Osteoblast (primary cell): ENCODE data around the gene MYBPC3. TPM values are rescaled to one million over a fixed set of nuclear protein-coding genes. Genes with fewer than 3 reads are reported as not detected.
A peak's percentile ranks its signal among the peaks of the same experiment; 100 is the strongest.

Source experiments
- DNase-seq: peaks from one replicate; pipeline ENCODE4 v3.0.0; 2011; ENCODE audit warnings: low spot score, mixed read lengths; ENCODE audit not compliant: insufficient read length; ENCODE audit errors: missing footprints
- H2AFZ ChIP-seq: 2 replicates; pipeline ENCODE4 v1.6.0; 2011; ENCODE audit warnings: mild to moderate bottlenecking, low read length
- H3K27ac ChIP-seq: 2 replicates; pipeline ENCODE4 v1.5.1; 2011; ENCODE audit warnings: mild to moderate bottlenecking, low read depth, low read length, moderate library complexity
- H3K27me3 ChIP-seq: 2 replicates; pipeline ENCODE4 v1.6.0; 2012; ENCODE audit warnings: mild to moderate bottlenecking, control low read depth, inconsistent platforms, low read length, moderate library complexity; ENCODE audit not compliant: insufficient read depth
- H3K36me3 ChIP-seq: 2 replicates; pipeline ENCODE4 v1.5.1; 2011; ENCODE audit warnings: mild to moderate bottlenecking, low read length, control low read depth, moderate library complexity; ENCODE audit not compliant: insufficient read depth
- H3K4me1 ChIP-seq: 2 replicates; pipeline ENCODE4 v1.5.1; 2011; ENCODE audit warnings: mild to moderate bottlenecking, low read length, control low read depth, moderate library complexity; ENCODE audit not compliant: insufficient read depth
- H3K4me2 ChIP-seq: 2 replicates; pipeline ENCODE4 v1.6.0; 2011; ENCODE audit warnings: mild to moderate bottlenecking, low read length; ENCODE audit not compliant: insufficient read depth
- H3K4me3 ChIP-seq: fragments of 200-600 bp; sonication (generic); 3 replicates; pipeline ENCODE4 v1.5.1; 2012; ENCODE audit warnings: mild to moderate bottlenecking, low read length, inconsistent platforms; ENCODE audit not compliant: insufficient read depth
- H3K79me2 ChIP-seq: 2 replicates; pipeline ENCODE4 v1.6.0; 2012; ENCODE audit warnings: mild to moderate bottlenecking, low read length, control low read depth, inconsistent platforms; ENCODE audit not compliant: insufficient read depth
- H3K9me3 ChIP-seq: 2 replicates; pipeline ENCODE4 v1.5.1; 2011; ENCODE audit warnings: low read depth, low read length, control low read depth
- H4K20me1 ChIP-seq: 2 replicates; pipeline ENCODE4 v1.6.0; 2012; ENCODE audit warnings: mild to moderate bottlenecking, low read length, control low read depth; ENCODE audit not compliant: insufficient read depth
- CTCF ChIP-seq: IDR thresholded peaks from 2 replicates; pipeline ENCODE4 v1.5.1; 2011; ENCODE audit warnings: mild to moderate bottlenecking, low read depth, low read length, moderate library complexity; ENCODE audit errors: extremely low read depth
- total RNA-seq: library from RNA; depleted of rRNA; stranded (reverse); fragments of >200 nt; gene quantifications from 2 replicates; pipeline ENCODE4 v1.2.3, GENCODE V29; 2012

MYBPC3 gene
- total RNA-seq, 1 donor, result not detected

GRCh38 chr11:47394322-47395222, 42.1 kb upstream of the MYBPC3 start:
- no peak for TF ChIP-seq CTCF
- peaks cover 10% of the 10 kb centered on the region for H3K4me1 ChIP-seq
- no peaks in the 10 kb centered on the region for H3K27me3 ChIP-seq
- peak overlapping the region; percentile 85 for H3K27ac ChIP-seq
- no peaks in the 10 kb centered on the region for H3K36me3 ChIP-seq
- no peaks in the 10 kb centered on the region for H4K20me1 ChIP-seq
- H3K4me2 ChIP-seq, result peak overlapping the region; percentile 32
- H3K9me3 ChIP-seq, result no peaks in the 10 kb centered on the region
- H3K79me2 ChIP-seq, result no peaks in the 10 kb centered on the region
- peak overlapping the region; percentile 80 for H2AFZ ChIP-seq
- peak; percentile 96 for DNase-seq
- H3K4me3 ChIP-seq, result no peak overlapping the region

GRCh38 chr11:47394050-47394321, 41.5 kb upstream of the MYBPC3 start:
- H3K4me1 ChIP-seq, result peaks cover 9% of the 10 kb centered on the region
- no peaks in the 10 kb centered on the region for H3K27me3 ChIP-seq
- peak overlapping the region; percentile 88 for H2AFZ ChIP-seq
- H4K20me1 ChIP-seq, result no peaks in the 10 kb centered on the region
- TF ChIP-seq CTCF, result no peak
- peak; percentile 72 for DNase-seq
- no peaks in the 10 kb centered on the region for H3K9me3 ChIP-seq
- no peak overlapping the region for H3K4me2 ChIP-seq
- no peak overlapping the region for H3K4me3 ChIP-seq
- no peaks in the 10 kb centered on the region for H3K79me2 ChIP-seq
- peak overlapping the region; percentile 85 for H3K27ac ChIP-seq
- H3K36me3 ChIP-seq, result no peaks in the 10 kb centered on the region

- H3K27me3 ChIP-seq, result no peaks in the 10 kb centered on the region
- H3K9me3 ChIP-seq, result no peaks in the 10 kb centered on the region
- peak overlapping the region; percentile 85 for H3K27ac ChIP-seq
- peak; percentile 97 for DNase-seq
- H3K36me3 ChIP-seq, result no peaks in the 10 kb centered on the region
- no peak overlapping the region for H3K4me2 ChIP-seq
- H3K4me3 ChIP-seq, result no peak overlapping the region
- H4K20me1 ChIP-seq, result no peaks in the 10 kb centered on the region
- no peaks in the 10 kb centered on the region for H3K79me2 ChIP-seq
- TF ChIP-seq CTCF, result no peak
- H2AFZ ChIP-seq, result peak overlapping the region; percentile 88
- H3K4me1 ChIP-seq, result peaks cover 9% of the 10 kb centered on the region
Measured at GRCh38 chr11:47393163-47394049, 40.9 kb upstream of the MYBPC3 start.
